ENCODE measurements around the gene EEPD1.

The EEPD1 gene

GRCh38 chr7:36165802-36166201, 12.7 kb downstream of the EEPD1 start:
- no peak for TF ChIP-seq POU6F1 (CRISPR knock-in tag; IDR thresholded peaks at IDR 0.05; ENCODE audit: borderline replicate concordance, low read depth)
- TF ChIP-seq RARB (CRISPR knock-in tag; IDR thresholded peaks at IDR 0.05) = no peak
- TF ChIP-seq ZNF8 (CRISPR knock-in tag; IDR thresholded peaks at IDR 0.05) = no peak
- no peak for TF ChIP-seq TOX (CRISPR knock-in tag; IDR thresholded peaks at IDR 0.05; ENCODE audit: borderline replicate concordance)
- no peak for TF ChIP-seq ISL1 (CRISPR knock-in tag; IDR thresholded peaks at IDR 0.05)
- no peak for TF ChIP-seq ZC3H10 (CRISPR knock-in tag; IDR thresholded peaks at IDR 0.05)
- TF ChIP-seq SNAI2 (CRISPR knock-in tag; IDR thresholded peaks at IDR 0.05) = no peak
- TF ChIP-seq TCF4 (CRISPR knock-in tag; IDR thresholded peaks at IDR 0.05; ENCODE audit: borderline replicate concordance) = no peak
- TF ChIP-seq CSDC2 (CRISPR knock-in tag; IDR thresholded peaks at IDR 0.05) = no peak
- ATAC-seq = no peak

GRCh38 chr7:36167403-36168050, 14.5 kb downstream of the EEPD1 start:
- no peak for ATAC-seq
- TF ChIP-seq ZNF8 (CRISPR knock-in tag; IDR thresholded peaks at IDR 0.05) = no peak
- no peak for TF ChIP-seq ZFP30 (CRISPR knock-in tag; IDR thresholded peaks at IDR 0.05)
- no peak for TF ChIP-seq OSR1 (CRISPR knock-in tag; IDR thresholded peaks at IDR 0.05)
- TF ChIP-seq RARB (CRISPR knock-in tag; IDR thresholded peaks at IDR 0.05) = no peak
- no peak for TF ChIP-seq CSDC2 (CRISPR knock-in tag; IDR thresholded peaks at IDR 0.05)
- TF ChIP-seq ZC3H10 (CRISPR knock-in tag; IDR thresholded peaks at IDR 0.05) = no peak
- TF ChIP-seq CREB5 (CRISPR knock-in tag; IDR thresholded peaks at IDR 0.05; ENCODE audit: low read depth) = no peak
- no peak for TF ChIP-seq ESRRG (CRISPR knock-in tag; IDR thresholded peaks at IDR 0.05)
- no peak for TF ChIP-seq TOX (CRISPR knock-in tag; IDR thresholded peaks at IDR 0.05; ENCODE audit: borderline replicate concordance)
- TF ChIP-seq ZNF70 (CRISPR knock-in tag; IDR thresholded peaks at IDR 0.05) = no peak
- TF ChIP-seq ZNF565 (CRISPR knock-in tag; conservative IDR thresholded peaks at IDR 0.05; ENCODE audit: low read depth) = no peak
- TF ChIP-seq BACH2 (CRISPR knock-in tag; IDR thresholded peaks at IDR 0.05; ENCODE audit: borderline replicate concordance) = no peak
- no peak for TF ChIP-seq TCF4 (CRISPR knock-in tag; IDR thresholded peaks at IDR 0.05; ENCODE audit: borderline replicate concordance)
- no peak for TF ChIP-seq ARNTL (CRISPR knock-in tag; IDR thresholded peaks at IDR 0.05; ENCODE audit: borderline replicate concordance, low read depth)
- TF ChIP-seq ZFP3 (CRISPR knock-in tag; IDR thresholded peaks at IDR 0.05) = no peak

GRCh38 chr7:36171503-36171902, 18.4 kb downstream of the EEPD1 start:
- no peak for TF ChIP-seq CSRNP3 (CRISPR knock-in tag; IDR thresholded peaks at IDR 0.05)
- TF ChIP-seq ZNF565 (CRISPR knock-in tag; conservative IDR thresholded peaks at IDR 0.05; ENCODE audit: low read depth) = no peak
- no peak for TF ChIP-seq OSR1 (CRISPR knock-in tag; IDR thresholded peaks at IDR 0.05)
- no peak for TF ChIP-seq CREB5 (CRISPR knock-in tag; IDR thresholded peaks at IDR 0.05; ENCODE audit: low read depth)
- no peak for TF ChIP-seq RARB (CRISPR knock-in tag; IDR thresholded peaks at IDR 0.05)
- no peak for TF ChIP-seq POU6F1 (CRISPR knock-in tag; IDR thresholded peaks at IDR 0.05; ENCODE audit: borderline replicate concordance, low read depth)
- TF ChIP-seq ZNF70 (CRISPR knock-in tag; IDR thresholded peaks at IDR 0.05) = no peak
- TF ChIP-seq ARNTL (CRISPR knock-in tag; IDR thresholded peaks at IDR 0.05; ENCODE audit: borderline replicate concordance, low read depth) = no peak
- no peak for TF ChIP-seq PPARA (CRISPR knock-in tag; IDR thresholded peaks at IDR 0.05; ENCODE audit: borderline replicate concordance)
- no peak for TF ChIP-seq TOX (CRISPR knock-in tag; IDR thresholded peaks at IDR 0.05; ENCODE audit: borderline replicate concordance)
- TF ChIP-seq PATZ1 (CRISPR knock-in tag; IDR thresholded peaks at IDR 0.05; ENCODE audit: borderline replicate concordance) = no peak
- TF ChIP-seq SNAI2 (CRISPR knock-in tag; IDR thresholded peaks at IDR 0.05) = no peak
- TF ChIP-seq TSHZ2 (CRISPR knock-in tag; IDR thresholded peaks at IDR 0.05) = no peak
- ATAC-seq = no peak

All from SK-N-SH treated with all-trans-retinoic acid at 6 μM for 48 hours (cell line).